Measurements from ENCODE around the gene TLK2.

Gene TLK2

GRCh38 chr17:62658136-62658920, 179.7 kb downstream of the TLK2 start:
- no peak for DNase-seq

GRCh38 chr17:62660629-62661118, 182.0 kb downstream of the TLK2 start:
- no peak for DNase-seq

GRCh38 chr17:62661337-62661736, 182.7 kb downstream of the TLK2 start:
- DNase-seq = no peak

DNA sequence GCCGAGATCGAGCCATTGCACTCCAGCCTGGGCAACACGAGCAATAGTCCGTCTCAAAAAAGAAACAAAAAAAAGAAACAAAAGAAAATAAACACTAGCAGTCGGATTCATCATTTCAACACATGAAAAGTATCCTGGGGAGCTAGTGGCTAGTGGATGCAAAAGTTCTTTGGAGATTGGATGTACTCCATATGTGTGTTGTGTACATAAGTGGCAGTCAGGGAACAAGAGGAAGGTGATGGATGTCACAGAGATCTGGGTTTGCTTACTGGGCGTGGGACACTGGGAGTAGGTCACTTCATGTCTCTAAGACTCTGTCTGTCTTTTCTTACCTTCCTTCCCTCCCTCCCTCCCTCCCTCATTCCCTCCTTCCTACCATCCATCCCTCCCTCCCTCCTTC, 184.2 kb downstream of the TLK2 start:
- no peak for DNase-seq
